Fibroblast of skin of left biceps (primary cell): ENCODE results near the gene GOLGA8K.
"Not testable (repeated sequence)": the region's sequence is repeated elsewhere in the genome, so short reads cannot be mapped to it uniquely, and the experiment has no call there.

ENCODE experiments used
- DNase-seq, 2 experiments: peaks; one replicate each; pipeline ENCODE4 v3.0.0-alpha.2; 2013; ENCODE audit warnings: low read depth in 2 of 2

The GOLGA8K gene

DNA sequence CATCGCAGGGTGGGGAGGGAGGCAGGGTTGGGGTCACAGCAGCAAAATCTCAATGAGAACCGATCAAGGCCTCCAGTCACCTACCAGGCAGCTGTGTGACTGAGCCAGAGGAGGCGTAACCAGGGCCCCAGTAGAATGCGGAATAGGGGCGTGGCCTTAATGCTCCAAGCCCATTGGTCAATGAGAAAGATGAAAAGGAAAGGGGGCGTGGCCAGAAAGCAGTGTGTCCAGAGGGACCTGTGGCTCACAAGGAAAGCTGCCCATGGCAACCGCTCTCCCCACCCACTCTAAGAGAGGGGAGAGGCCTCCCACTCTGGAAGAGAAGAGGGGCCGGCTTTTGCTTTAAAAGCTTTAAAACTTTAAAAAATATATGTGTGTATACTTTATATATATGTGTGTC, at the start of gene GOLGA8K:
Gene GOLGA8K (minus strand): TSS at position 101 of the 400 bp plus-strand sequence. CDS start 98 bp downstream, at position 3.
- DNase-seq, result not testable (repeated sequence)

- not testable (repeated sequence) for DNase-seq
Measured at GRCh38 chr15:32440445-32440977, 37.4 kb upstream of the GOLGA8K start.

- DNase-seq, result not testable (repeated sequence)
Measured at GRCh38 chr15:32434102-32434963, 31.2 kb upstream of the GOLGA8K start.

GRCh38 chr15:32427635-32428034, 24.5 kb upstream of the GOLGA8K start:
- not testable (repeated sequence) for DNase-seq

GRCh38 chr15:32426511-32426910, 23.4 kb upstream of the GOLGA8K start:
- DNase-seq, result not testable (repeated sequence)

DNA sequence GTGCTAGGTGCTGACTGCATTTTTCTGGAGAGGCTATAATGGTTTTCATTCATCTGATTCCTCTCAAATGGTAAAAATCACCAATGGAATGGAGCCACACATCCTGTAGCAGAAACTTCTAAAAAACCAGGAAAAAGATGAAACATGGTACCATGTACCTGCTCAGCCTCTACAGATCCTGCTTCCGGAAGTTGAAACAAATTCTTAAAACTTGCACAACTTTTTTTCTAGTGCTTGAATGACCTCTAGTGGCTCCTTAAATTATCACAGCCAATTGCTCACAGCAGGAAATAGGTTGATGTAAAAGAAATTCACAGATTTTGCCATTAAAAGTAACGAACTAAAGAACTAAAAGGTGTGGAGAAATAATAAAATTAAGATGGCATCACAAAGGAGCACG, 4.8 kb upstream of the GOLGA8K start:
- not testable (repeated sequence) for DNase-seq

GRCh38 chr15:32396522-32396921, 6.6 kb downstream of the GOLGA8K start:
- DNase-seq, result not testable (repeated sequence)

DNA sequence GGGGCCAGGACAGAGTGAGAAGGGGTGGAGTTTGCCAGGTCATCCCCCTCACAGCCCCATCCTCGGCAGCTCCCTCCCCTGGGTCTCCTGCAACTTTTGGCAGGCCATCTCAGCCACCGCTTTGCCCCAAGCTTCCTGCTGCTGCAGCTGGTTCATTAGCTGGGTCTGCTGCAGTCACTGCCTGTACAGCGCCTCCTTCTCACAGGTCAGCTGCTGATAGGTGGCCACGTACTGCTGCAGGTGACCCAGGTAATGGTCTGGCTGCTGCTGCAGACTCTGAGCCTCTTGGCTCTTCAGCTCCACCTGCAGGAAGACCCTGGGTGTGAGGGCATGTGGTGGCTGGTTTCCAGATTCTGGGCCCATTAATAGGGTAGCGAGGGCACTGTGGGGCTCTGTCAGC, 8.3 kb downstream of the GOLGA8K start:
- DNase-seq, result not testable (repeated sequence)

DNA sequence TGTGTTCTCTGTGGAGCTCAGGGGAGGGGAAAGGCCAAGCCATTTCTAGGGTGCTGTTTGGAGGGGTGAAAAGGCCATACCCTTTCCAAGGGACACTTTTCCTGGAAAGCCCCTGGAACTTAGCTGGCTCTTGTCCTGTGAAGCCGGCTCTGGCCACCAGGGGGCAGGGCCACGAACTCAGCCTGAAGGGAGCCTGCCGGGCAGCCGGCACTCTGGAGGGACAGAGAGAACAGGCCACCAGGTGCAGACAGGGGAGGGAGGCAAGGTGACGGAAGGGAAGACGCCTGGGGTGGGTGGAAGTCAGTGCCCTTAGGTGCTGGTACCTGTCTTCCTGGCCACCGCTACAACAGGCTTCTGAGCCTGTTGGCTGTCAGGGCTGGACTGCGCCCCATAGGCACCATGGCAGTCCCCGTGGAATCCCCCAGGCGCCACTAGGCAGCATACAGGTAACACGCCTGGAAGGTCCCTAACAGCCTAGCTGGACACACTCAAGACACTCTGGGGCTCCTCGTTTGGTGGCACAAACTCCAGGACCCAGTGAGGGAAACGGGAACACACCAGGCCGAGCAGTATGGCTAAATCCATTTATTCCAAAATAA, 14.9 kb downstream of the GOLGA8K start:
- DNase-seq, result not testable (repeated sequence)

DNA sequence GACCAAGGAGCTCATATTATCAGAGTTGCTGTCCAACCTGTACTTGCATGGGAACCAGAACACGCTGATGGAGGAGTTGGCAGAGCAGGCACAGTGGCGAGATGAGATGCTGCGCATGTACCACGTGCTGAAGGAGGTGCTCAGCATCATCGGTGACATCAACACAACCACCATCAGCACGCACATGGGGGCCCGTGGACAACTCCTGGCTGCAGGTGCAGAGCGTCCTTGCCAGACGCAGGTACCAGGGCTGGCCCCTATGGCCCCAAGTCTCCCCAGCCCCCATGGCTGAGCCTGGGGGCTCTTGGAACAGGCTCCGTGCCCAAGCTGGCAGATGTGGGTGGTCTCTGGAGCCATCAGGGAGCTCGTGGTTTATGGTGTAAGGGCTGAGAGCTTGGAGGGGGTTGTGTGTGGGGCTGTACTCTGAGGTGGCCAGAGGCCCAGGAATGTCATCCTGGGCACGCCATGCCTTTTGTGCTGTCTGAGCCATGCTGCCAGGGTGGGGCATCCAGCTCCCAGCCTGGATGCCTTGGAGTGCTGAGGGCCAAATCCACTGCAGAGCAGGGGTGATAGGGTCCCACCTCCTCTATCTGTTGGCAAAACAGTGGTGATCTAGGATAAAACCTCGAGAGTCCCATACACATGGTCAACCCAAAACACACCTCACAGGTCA, 17.1 kb downstream of the GOLGA8K start:
- DNase-seq, result not testable (repeated sequence)

- DNase-seq, result not testable (repeated sequence)
Measured at GRCh38 chr15:32374185-32374584, 28.9 kb downstream of the GOLGA8K start.

DNA sequence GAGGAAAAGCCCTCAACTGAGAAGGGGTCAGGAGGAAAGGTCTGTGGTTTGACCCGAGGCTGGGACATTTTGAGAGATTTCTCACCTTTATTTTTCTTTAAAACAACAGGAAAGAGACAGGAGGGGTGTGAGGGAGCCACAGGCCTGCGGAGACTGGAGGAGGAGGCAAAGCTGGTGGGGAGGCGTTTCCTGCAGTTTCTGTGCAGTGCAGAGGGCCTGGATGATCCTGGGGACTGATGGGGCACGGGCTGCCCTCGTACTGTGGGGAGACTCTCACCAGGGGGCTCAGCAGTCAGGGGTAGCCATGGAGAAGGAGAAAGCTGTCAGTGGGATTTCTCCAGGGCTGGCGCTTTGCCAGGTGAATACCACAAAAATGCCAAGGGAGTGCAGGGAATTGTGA, 29.4 kb downstream of the GOLGA8K start:
- DNase-seq, result not testable (repeated sequence)

DNA sequence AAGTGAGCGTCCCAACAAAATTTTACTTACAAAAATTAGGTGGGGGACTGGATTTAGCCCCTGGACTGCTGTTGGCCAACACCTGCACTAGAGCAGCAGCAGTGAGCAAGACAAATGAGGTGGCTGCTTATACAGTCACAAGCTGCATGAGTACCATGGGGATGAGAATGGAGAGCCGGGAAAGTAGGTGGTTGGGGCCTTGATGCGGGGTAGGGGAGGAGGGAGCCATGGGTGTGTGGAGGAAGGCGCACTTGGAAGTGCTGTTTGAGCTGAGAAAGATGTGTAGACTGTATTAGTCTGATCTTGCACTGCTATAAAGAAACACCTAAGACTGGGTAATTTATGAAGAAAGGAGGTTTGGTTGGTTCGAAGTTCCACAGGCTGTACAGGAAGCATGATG, 31.0 kb downstream of the GOLGA8K start:
- DNase-seq, result not testable (repeated sequence)

GRCh38 chr15:32370526-32370925, 32.6 kb downstream of the GOLGA8K start:
- not testable (repeated sequence) for DNase-seq

- DNase-seq, result not testable (repeated sequence)
Measured at GRCh38 chr15:32370064-32370463, 33.0 kb downstream of the GOLGA8K start.

GRCh38 chr15:32366492-32366891, 36.6 kb downstream of the GOLGA8K start:
- not testable (repeated sequence) for DNase-seq

- not testable (repeated sequence) for DNase-seq
Measured at GRCh38 chr15:32365955-32366354, 37.1 kb downstream of the GOLGA8K start.

DNA sequence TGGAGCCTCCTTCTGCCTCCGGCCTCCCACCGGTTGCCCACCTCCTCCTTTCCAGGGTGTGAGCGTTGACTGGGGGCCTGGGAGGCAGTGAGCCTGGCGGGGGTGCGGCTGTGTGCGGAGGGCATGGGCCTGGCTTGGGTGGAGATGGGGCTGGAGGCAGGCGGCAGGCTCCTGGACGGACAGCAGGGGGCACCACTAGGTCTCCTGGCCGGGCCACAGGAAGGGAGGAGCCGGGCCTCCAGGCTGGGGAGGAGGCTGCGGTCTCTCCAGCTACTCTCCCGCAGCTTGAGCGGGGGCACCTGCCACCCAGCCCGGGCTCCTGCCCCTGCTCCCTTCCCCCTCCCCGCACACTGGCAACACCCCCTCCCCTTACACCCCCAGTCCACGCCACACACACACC, 38.1 kb downstream of the GOLGA8K start:
- DNase-seq, result not testable (repeated sequence)

GRCh38 chr15:32363449-32363848, 39.6 kb downstream of the GOLGA8K start:
- not testable (repeated sequence) for DNase-seq

DNA sequence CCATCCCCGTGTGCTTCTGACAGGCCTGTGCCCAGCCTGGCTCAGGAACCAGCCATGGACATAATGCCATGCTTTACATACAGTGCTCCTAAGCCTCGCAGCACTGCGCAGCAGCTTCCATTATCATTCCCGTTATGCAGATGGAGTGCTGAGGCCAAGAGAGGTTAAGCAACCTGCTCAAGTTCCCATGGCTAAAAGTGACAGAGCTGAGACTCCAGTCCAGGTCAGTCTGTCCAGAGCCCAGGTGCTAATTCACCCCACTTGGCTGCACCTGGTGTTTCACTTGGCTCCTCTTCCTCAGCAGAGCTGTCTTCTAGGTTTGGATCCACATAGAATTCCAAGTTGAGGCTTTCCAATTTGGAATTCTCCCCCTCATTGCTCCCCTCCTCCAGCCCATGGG, 41.4 kb downstream of the GOLGA8K start:
- not testable (repeated sequence) for DNase-seq

DNA sequence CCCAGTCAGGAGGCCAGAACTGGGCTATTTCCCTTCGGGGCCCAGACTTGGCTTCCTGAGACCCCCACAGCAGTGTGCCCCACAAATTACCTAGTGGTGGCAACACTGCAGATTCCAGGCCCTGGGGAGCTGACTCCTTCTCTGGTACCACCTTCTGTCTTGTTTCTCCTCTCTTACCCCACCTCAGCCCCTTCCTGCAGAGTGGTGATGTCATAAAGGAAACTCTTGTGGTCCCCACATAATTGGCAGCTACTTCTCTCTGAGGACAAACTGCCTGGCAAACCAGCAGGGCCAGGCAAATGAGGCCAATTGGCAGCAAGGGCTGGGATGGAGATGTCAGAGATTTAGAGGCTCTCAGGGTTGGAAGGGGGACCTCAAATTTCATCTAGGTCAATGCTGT, 44.6 kb downstream of the GOLGA8K start:
- DNase-seq, result not testable (repeated sequence)

- not testable (repeated sequence) for DNase-seq
Measured at GRCh38 chr15:32356909-32357308, 46.2 kb downstream of the GOLGA8K start.
